HPDE6-E6E7 (cell line): ENCODE results near the gene TNFSF13.

Source experiments
- DNase-seq: peaks from one replicate; pipeline ENCODE4 v3.0.0; 2011; ENCODE audit warnings: missing footprints; ENCODE audit errors: extremely low spot score

TNFSF13 gene

GRCh38 chr17:7558544-7559319 lies at the start of gene TNFSF13:
TNFSF13 (plus strand) TSS chr17:7558750; CDS start chr17:7559040, 290 bp downstream.
- no peak for DNase-seq

- DNase-seq = no peak
Observed at GRCh38 chr17:7508846-7509245, 49.7 kb upstream of the TNFSF13 start.

- no peak for DNase-seq
Observed at GRCh38 chr17:7509937-7510336, 48.6 kb upstream of the TNFSF13 start.

GRCh38 chr17:7511108-7511507 lies 47.4 kb upstream of the TNFSF13 start:
- no peak for DNase-seq

- DNase-seq = no peak
Observed at GRCh38 chr17:7512105-7512504, 46.4 kb upstream of the TNFSF13 start.

GRCh38 chr17:7512824-7513540 lies 45.6 kb upstream of the TNFSF13 start:
- no peak for DNase-seq

GRCh38 chr17:7513850-7514419 lies 44.6 kb upstream of the TNFSF13 start:
- no peak for DNase-seq

- DNase-seq = no peak
Observed at GRCh38 chr17:7515911-7516610, 42.5 kb upstream of the TNFSF13 start.

- DNase-seq = no peak
Observed at GRCh38 chr17:7523033-7523432, 35.5 kb upstream of the TNFSF13 start.

- DNase-seq = no peak
Observed at GRCh38 chr17:7528842-7529241, 29.7 kb upstream of the TNFSF13 start.

GRCh38 chr17:7530023-7530900 lies 28.3 kb upstream of the TNFSF13 start:
- no peak for DNase-seq

GRCh38 chr17:7538050-7538449 lies 20.5 kb upstream of the TNFSF13 start:
- DNase-seq = no peak

GRCh38 chr17:7538891-7539545 lies 19.5 kb upstream of the TNFSF13 start:
- no peak for DNase-seq

- no peak for DNase-seq
Observed at GRCh38 chr17:7541074-7541621, 17.4 kb upstream of the TNFSF13 start.

- no peak for DNase-seq
Observed at GRCh38 chr17:7544911-7545310, 13.6 kb upstream of the TNFSF13 start.

GRCh38 chr17:7548585-7549400 lies 9.8 kb upstream of the TNFSF13 start, which contains the start of gene TNFSF12:
TNFSF12 (plus strand) TSS chr17:7549058; CDS start chr17:7549154, 96 bp downstream.
- DNase-seq = no peak

GRCh38 chr17:7549401-7550055 lies 9.0 kb upstream of the TNFSF13 start:
- no peak for DNase-seq

- no peak for DNase-seq
Observed at GRCh38 chr17:7550344-7550743, 8.2 kb upstream of the TNFSF13 start.

- DNase-seq = no peak
Observed at GRCh38 chr17:7551396-7551795, 7.2 kb upstream of the TNFSF13 start.
